ENCODE measurements around the gene SLC25A23.
"Not testable (repeated sequence)": the region's sequence is repeated elsewhere in the genome, so short reads cannot be mapped to it uniquely, and the experiment has no call there.

SLC25A23 gene

DNA sequence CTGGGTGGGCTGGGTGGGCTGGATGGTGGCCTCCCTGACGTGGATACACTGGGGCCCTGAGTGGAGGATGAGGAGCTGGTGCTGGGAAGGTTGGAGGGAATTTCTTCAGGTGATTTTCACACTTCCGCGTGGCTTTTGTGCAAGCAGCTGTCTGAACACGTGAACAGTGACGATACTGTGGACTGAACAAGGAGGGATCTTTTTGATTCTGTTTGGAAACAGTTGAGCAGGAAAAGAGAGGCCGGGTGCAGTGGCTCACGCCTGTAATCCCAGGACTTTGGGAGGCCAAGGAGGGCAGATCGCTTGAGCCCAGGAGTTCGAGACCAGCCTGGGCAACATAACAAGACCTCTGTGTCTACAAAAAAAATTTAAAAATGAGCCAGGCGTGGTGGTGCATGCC lies 57.5 kb downstream of the SLC25A23 start:
- DNase-seq (ENCODE audit: low spot score) = no peak

DNA sequence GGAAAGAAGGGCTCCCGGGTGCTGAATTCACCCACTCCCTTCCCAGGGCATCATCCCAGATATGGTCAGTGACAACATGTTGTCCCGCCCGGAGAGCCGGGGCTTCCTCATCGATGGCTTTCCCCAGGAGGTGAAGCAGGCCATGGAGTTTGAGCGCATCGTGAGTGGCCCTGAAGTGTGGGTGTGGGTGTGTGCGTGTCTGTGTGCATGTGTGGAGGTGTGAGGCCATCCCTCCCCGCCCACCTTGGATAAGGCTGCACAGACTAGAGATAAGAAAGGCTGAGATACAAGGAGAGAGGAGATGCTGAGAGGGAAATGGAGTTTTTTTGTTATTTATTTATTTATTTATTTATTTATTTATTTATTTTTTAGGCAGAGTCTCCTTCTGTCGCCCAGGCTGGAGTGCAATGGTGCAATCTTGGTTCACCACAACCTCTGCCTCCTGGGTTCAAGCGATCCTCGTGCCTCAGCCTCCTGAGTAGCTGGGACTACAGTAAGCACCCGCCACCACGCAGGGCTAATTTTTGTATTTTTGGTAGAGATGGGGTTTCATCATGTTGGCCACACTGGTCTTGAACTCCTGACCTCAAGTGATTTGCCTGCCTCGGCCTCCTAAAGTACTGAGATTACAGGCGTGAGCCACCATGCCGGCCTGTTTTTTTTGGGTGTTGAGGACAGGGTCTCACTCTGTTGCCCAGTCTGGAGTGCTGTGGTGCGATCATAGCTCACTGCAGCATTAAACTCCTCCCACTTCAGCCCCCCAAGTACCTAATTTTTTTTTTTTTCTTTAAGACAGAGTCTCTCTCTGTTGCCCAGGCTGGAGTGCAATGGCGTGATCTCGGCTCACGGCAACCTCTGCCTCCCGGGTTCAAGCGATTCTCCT lies 59.3 kb downstream of the SLC25A23 start:
- not testable (repeated sequence) for DNase-seq (ENCODE audit: low spot score)

DNA sequence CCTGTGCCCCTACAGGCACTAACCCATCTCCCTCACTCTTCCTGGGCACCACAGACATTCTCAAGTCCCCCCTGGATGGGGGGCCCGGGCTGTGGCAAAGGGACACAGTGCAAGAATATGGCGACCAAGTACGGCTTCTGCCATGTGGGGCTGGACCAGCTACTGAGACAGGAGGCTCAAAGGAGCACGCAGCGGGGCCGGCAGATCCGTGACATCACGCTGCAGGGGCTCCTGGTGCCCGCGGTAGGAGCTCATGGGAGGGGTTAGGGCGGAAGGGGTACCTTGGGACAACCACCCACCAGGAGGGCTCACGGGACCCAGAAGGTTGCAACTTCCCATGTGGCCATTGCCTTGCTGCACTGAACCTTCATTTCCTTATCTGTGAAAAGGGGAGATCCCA lies 63.3 kb downstream of the SLC25A23 start:
- DNase-seq (ENCODE audit: low spot score) = no peak

DNA sequence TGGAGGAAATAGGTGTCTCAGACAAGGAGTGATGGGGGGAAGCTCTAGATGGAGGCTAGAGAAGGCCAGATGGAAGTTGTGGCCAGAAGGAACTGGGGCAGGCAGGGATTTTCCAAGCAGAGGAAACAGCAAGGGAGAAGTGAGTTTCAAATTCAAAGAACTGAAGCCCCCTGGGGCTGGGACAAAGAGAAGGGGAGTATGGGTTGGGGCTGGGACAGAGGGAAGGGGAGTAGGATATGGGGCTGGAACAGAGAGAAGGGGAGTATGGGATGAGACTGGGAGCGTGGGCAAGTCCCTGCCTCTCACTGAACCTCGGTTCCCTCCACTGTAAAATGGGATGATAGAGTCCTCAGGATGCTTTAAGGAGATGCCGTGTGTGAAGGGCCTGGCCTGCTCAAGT lies 64.8 kb downstream of the SLC25A23 start:
- no peak for DNase-seq (ENCODE audit: low spot score)

GRCh38 chr19:6393983-6394412 lies 65.6 kb downstream of the SLC25A23 start:
- DNase-seq (ENCODE audit: low spot score) = no peak

DNA sequence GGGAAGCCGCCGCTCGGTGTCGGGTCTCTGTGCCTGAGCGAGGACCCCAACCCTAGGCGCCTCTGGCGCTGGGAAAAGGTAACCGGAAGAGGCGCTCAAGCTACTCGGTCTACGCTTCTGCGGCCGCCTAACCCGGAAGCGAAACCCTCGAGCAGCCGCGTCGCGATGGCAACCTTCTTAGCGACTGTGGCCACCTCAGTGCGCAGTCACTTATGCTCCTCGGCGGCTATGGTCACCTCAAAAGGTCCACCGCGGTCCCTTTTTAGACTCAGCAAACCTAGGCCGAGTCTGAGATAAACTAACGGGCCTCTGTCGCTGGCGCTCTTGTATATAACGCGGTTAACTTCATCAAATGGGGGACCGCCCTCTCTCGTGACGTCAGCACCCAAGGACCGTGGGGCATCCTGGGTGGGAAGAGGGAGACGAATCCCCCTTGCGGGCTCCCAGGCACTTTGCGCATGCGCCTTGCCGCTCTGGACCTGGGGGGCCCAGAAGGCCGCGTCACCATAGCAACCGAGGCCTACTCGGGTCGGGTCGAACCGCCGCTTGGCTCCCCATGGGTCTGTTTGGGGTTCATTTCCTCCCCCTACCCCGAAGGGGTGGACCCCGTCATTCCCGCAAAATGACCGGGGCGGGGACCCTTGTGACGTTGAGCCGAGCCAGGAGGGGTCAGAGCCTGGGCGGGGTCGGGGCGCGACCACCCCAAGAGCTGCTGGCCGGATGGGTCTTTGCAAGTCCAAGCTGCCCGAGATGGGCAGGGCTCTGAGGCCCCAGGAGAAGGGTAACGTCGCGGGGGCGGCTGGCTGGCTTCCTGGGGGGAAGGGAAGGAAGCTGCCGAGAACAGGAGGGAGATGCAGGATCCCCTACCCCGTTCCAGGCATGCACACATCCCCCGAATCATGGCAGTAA lies 66.3 kb downstream of the SLC25A23 start, which contains the start of gene GTF2F1:
TSS of gene GTF2F1 (minus strand) at position 91 of the 909 bp plus-strand sequence. CDS start 169 bp downstream, outside the sequence.
- DNase-seq (ENCODE audit: low spot score) = peak; percentile 100

GRCh38 chr19:6392221-6393073 lies 67.1 kb downstream of the SLC25A23 start:
- no peak for DNase-seq (ENCODE audit: low spot score)
